ENCODE measurements around the gene GALNTL6. TPM values are rescaled to one million over a fixed set of nuclear protein-coding genes. Genes with fewer than 3 reads are reported as not detected.

The GALNTL6 gene
- polyA plus RNA-seq, 1 experiment = not detected

DNA sequence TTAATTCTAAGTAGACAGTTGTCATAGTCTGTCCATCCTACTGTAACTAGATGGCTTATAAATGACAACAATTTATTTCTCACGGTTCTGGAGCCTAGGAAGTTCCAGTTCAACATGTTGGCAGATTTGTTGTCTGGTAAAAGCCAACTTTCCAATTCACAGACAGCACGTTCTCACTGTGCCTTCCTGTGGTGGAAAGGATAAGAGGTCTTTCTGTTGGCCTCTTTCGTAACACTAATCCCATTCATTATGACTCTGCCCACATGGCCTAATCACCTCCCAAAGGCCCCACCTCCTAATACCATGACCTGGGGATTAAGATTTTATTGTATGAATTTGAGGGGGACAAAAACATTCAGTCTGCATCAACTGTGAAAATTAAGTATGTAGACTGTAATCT is 83.2 kb downstream of the GALNTL6 start:
- ChIA-PET CTCF (no interaction called here), POLR2A (no interaction called here)

DNA sequence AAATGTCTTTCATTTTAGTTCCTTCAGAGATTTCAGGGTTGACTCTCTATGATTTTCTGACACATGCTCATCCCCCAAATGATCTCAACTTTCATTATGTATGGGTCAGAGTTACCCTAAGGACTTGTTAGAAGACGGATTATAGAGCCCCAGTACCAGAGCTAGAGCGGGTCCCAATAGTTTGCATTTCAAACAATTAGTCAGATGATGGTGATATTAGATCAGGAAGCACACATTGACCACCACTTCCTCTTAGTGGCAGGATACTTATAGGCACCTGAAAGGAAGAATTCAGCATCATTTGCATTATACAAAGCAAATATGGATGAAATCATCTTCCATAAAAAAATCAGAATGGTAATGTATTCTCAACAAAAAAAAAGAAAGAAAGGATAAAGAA is 106.1 kb downstream of the GALNTL6 start:
- no peak for DNase-seq (ENCODE audit: low read depth, low spot score)
- no peak overlapping the region for H3K4me3 ChIP-seq (ENCODE audit: low read depth, low read length)
- no peaks in the 10 kb centered on the region; the same call in 1 of the 2 replicates for H3K9me3 ChIP-seq (ENCODE audit: control insufficient read depth, insufficient read depth, low read length)
- TF ChIP-seq CTCF (IDR thresholded peaks at IDR 0.05; ENCODE audit: low read depth, low read length) = no peak
- H3K27me3 ChIP-seq (ENCODE audit: control insufficient read depth, insufficient read depth, low read length) = no peaks in the 10 kb centered on the region
- CTCF ChIA-PET = no interaction called here
- H3K27ac ChIP-seq (ENCODE audit: low read depth, low read length) = no peak overlapping the region
- POLR2A ChIA-PET = no interaction called here

More for the DNA sequence above, 83.2 kb downstream of the GALNTL6 start:
- H3K4me3 ChIP-seq (ENCODE audit: low read depth, low read length) = no peak overlapping the region
- no peak overlapping the region for H3K27ac ChIP-seq (ENCODE audit: low read depth, low read length)
- peaks cover 8% of the 10 kb centered on the region for H3K9me3 ChIP-seq (ENCODE audit: control insufficient read depth, insufficient read depth, low read length)
- no peaks in the 10 kb centered on the region for H3K27me3 ChIP-seq (ENCODE audit: control insufficient read depth, insufficient read depth, low read length)
- no peak for TF ChIP-seq CTCF (IDR thresholded peaks at IDR 0.05; ENCODE audit: low read depth, low read length)
- DNase-seq (ENCODE audit: low read depth, low spot score) = no peak

GRCh38 chr4:171920901-171921300 is 107.7 kb downstream of the GALNTL6 start:
- DNase-seq (ENCODE audit: low read depth, low spot score) = no peak
- no peak for TF ChIP-seq CTCF (IDR thresholded peaks at IDR 0.05; ENCODE audit: low read depth, low read length)
- no peaks in the 10 kb centered on the region for H3K27me3 ChIP-seq (ENCODE audit: control insufficient read depth, insufficient read depth, low read length)
- POLR2A ChIA-PET = no interaction called here
- no peak overlapping the region for H3K4me3 ChIP-seq (ENCODE audit: low read depth, low read length)
- CTCF ChIA-PET = no interaction called here
- H3K27ac ChIP-seq (ENCODE audit: low read depth, low read length) = no peak overlapping the region
- no peaks in the 10 kb centered on the region; the same call in 1 of the 2 replicates for H3K9me3 ChIP-seq (ENCODE audit: control insufficient read depth, insufficient read depth, low read length)

- TF ChIP-seq CTCF (IDR thresholded peaks at IDR 0.05; ENCODE audit: low read depth, low read length) = no peak
- Histone ChIP-seq H3K4me3 (ENCODE audit: low read depth, low read length) (no peak overlapping the region), H3K27ac (ENCODE audit: low read depth, low read length) (no peak overlapping the region), H3K9me3 (ENCODE audit: control insufficient read depth, insufficient read depth, low read length) (peaks cover 10% of the 10 kb centered on the region), H3K27me3 (ENCODE audit: control insufficient read depth, insufficient read depth, low read length) (no peaks in the 10 kb centered on the region)
- POLR2A ChIA-PET = no interaction called here
- no peak for DNase-seq (ENCODE audit: low read depth, low spot score)
- CTCF ChIA-PET = no interaction called here
These were observed 111.7 kb downstream of the GALNTL6 start for GRCh38 chr4:171924746-171925376.

GRCh38 chr4:171928336-171928735 is 115.1 kb downstream of the GALNTL6 start:
- no peak for TF ChIP-seq CTCF (IDR thresholded peaks at IDR 0.05; ENCODE audit: low read depth, low read length)
- H3K9me3 ChIP-seq (ENCODE audit: control insufficient read depth, insufficient read depth, low read length) = peaks cover 14% of the 10 kb centered on the region
- H3K27ac ChIP-seq (ENCODE audit: low read depth, low read length) = no peak overlapping the region
- no peak for DNase-seq (ENCODE audit: low read depth, low spot score)
- no peak overlapping the region for H3K4me3 ChIP-seq (ENCODE audit: low read depth, low read length)
- POLR2A ChIA-PET = no interaction called here
- CTCF ChIA-PET = no interaction called here
- H3K27me3 ChIP-seq (ENCODE audit: control insufficient read depth, insufficient read depth, low read length) = no peaks in the 10 kb centered on the region
